Panc1 (cell line): Measurements from ENCODE around the gene ACOT12.

ENCODE experiments used
- CTCF ChIP-seq: fragments of 450-650 bp; IDR thresholded peaks from 2 replicates; pipeline ENCODE4 v1.5.1; 2017; ENCODE audit warnings: mild to moderate bottlenecking
- POLR2AphosphoS5 ChIP-seq: IDR thresholded peaks from 2 replicates; pipeline ENCODE4 v1.6.1; 2012; ENCODE audit warnings: mild to moderate bottlenecking, low read depth, low read length, moderate library complexity
- REST ChIP-seq, 2 experiments: IDR thresholded peaks; 2 replicates each; pipeline ENCODE4 v1.6.1; 2011 to 2012; ENCODE audit warnings: low read depth in 2 of 2, control low read depth in 1 of 2, low read length in 1 of 2, mild to moderate bottlenecking in 1 of 2, moderate library complexity in 1 of 2; ENCODE audit not compliant: insufficient read depth in 1 of 2
- TCF7L2 ChIP-seq: IDR thresholded peaks from 2 replicates; pipeline ENCODE4 v1.6.1; 2011; ENCODE audit warnings: mild to moderate bottlenecking, low read depth, low read length, inconsistent platforms

GRCh38 chr5:81395262-81395661, 1.3 kb upstream of the ACOT12 start:
- TF ChIP-seq TCF7L2 (no peak), CTCF (no peak), REST (IDR thresholded peaks at IDR 0.05; ENCODE audit: insufficient read depth in 1 of 2, low read depth in 2 of 2, low read length in 1 of 2) (no peak), POLR2AphosphoS5 (no peak)
